HepG2 (cell line): ENCODE data around the gene SEC16A. TPM values are rescaled to one million over a fixed set of nuclear protein-coding genes. Genes with fewer than 3 reads are reported as not detected.

Experiments
- ARID3A ChIP-seq: IDR thresholded peaks from 2 replicates; pipeline ENCODE4 v1.6.1; 2012; ENCODE audit warnings: low read depth, low read length, improper control_type of control experiment
- KDM6A ChIP-seq: IDR thresholded peaks from 2 replicates; pipeline ENCODE4 v1.6.1; 2016; ENCODE audit warnings: low read depth
- NR0B2 ChIP-seq: sonication (generic); formaldehyde crosslinking; IDR thresholded peaks from 2 replicates; pipeline ENCODE4 v1.4.0; 2020; ENCODE audit warnings: mild to moderate bottlenecking, missing genetic modification reagents
- RBM39 ChIP-seq: fragments of 200-400 bp; formaldehyde crosslinking; IDR thresholded peaks from one replicate; pipeline ENCODE4 v1.6.1; 2018; ENCODE audit warnings: antibody characterized with exemption, mild to moderate bottlenecking, low read depth, low read length; ENCODE audit not compliant: poor library complexity, severe bottlenecking
- SETDB1 ChIP-seq: sonication (generic); formaldehyde crosslinking; IDR thresholded peaks from 2 replicates; pipeline ENCODE4 v1.5.1; 2020; ENCODE audit warnings: missing genetic modification reagents, mild to moderate bottlenecking, borderline replicate concordance
- STAT5B ChIP-seq: sonication (generic); formaldehyde crosslinking; IDR thresholded peaks from 2 replicates; pipeline ENCODE4 v1.4.0; 2020; ENCODE audit warnings: missing genetic modification reagents
- U2AF2 ChIP-seq: fragments of 200-400 bp; formaldehyde crosslinking; IDR thresholded peaks from 2 replicates; pipeline ENCODE4 v1.6.1; 2017; ENCODE audit warnings: low read depth, mild to moderate bottlenecking, low read length
- ZBTB40 ChIP-seq, 2 experiments: fragments of 450-650 bp in 1 of 2; sonication (generic) in 1 of 2; formaldehyde crosslinking in 1 of 2; IDR thresholded peaks; 2 replicates each; pipeline versions ENCODE4 v1.6.1 to v1.8.0; 2016 to 2022; ENCODE audit warnings: antibody characterized with exemption in 1 of 2, mild to moderate bottlenecking in 1 of 2, missing genetic modification reagents in 1 of 2
- ZSCAN20 ChIP-seq: sonication (generic); formaldehyde crosslinking; IDR thresholded peaks from 2 replicates; pipeline ENCODE4 v1.4.0; 2020; ENCODE audit warnings: missing genetic modification reagents, mild to moderate bottlenecking, borderline replicate concordance
- polyA plus RNA-seq, 8 experiments: library from polyadenylated mRNA; depleted of rRNA in 3 of 8; stranded (reverse) in 7 of 8; unstranded in 1 of 8; fragments of >200 nt; fragmentation: Illumina TruSeq in 4 of 8; extraction: Trizol in 4 of 8; gene quantifications; 2 replicates each; pipeline versions ENCODE4 v1.2.1 to v1.2.3, GENCODE V29; 2011 to 2016; ENCODE audit warnings: low read depth in 4 of 8, missing spikeins in 1 of 8, mixed read lengths in 1 of 8; ENCODE audit not compliant: insufficient read depth in 1 of 8
- total RNA-seq, 5 experiments: library from RNA; depleted of rRNA; stranded (reverse); fragments of >200 nt; fragmentation: Illumina TruSeq; extraction: Trizol; gene quantifications; 2 replicates each; pipeline ENCODE4 v1.2.3, GENCODE V29; 2016; ENCODE audit warnings: low read depth in 1 of 5
- TF ChIP-seq, protein P1 (sequence below): sonication (generic); formaldehyde crosslinking; IDR thresholded peaks from 2 replicates; pipeline ENCODE4 v1.5.1; 2020; ENCODE audit warnings: mild to moderate bottlenecking, moderate library complexity, missing genetic modification reagents
- TF ChIP-seq, protein P2 (sequence below): sonication (generic); formaldehyde crosslinking; conservative IDR thresholded peaks from 2 replicates; pipeline ENCODE4 v1.8.0; 2022; ENCODE audit warnings: mild to moderate bottlenecking, moderate library complexity, missing genetic modification reagents

SEC16A gene
- total and polyA plus RNA-seq, 2 of the 13 experiments (the other 11 are each of a cell fraction or from before 2014, with no cell fraction given) = 15.9 to 18.9 TPM

- TF ChIP-seq ZBTB40 (IDR thresholded peaks at IDR 0.05) (no peak), ZBTB40 (CRISPR knock-in tag; IDR thresholded peaks at IDR 0.05) (no peak), RBM39 (peak; percentile 22), STAT5B (CRISPR knock-in tag) (no peak), SETDB1 (CRISPR knock-in tag) (no peak), KDM6A (CRISPR knock-in tag) (no peak), NR0B2 (CRISPR knock-in tag) (peak; percentile 73), ZSCAN20 (CRISPR knock-in tag) (peak; percentile 46; the same call in 1 of the 2 replicates), ARID3A (no peak), U2AF2 (no peak)
- TF ChIP-seq, protein P1, sequence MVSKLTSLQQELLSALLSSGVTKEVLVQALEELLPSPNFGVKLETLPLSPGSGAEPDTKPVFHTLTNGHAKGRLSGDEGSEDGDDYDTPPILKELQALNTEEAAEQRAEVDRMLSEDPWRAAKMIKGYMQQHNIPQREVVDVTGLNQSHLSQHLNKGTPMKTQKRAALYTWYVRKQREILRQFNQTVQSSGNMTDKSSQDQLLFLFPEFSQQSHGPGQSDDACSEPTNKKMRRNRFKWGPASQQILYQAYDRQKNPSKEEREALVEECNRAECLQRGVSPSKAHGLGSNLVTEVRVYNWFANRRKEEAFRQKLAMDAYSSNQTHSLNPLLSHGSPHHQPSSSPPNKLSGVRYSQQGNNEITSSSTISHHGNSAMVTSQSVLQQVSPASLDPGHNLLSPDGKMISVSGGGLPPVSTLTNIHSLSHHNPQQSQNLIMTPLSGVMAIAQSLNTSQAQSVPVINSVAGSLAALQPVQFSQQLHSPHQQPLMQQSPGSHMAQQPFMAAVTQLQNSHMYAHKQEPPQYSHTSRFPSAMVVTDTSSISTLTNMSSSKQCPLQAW (CRISPR knock-in tag) = 0 out of 2 replicates have a peak, but pooled peaks have one; percentile 13
- TF ChIP-seq, protein P2, sequence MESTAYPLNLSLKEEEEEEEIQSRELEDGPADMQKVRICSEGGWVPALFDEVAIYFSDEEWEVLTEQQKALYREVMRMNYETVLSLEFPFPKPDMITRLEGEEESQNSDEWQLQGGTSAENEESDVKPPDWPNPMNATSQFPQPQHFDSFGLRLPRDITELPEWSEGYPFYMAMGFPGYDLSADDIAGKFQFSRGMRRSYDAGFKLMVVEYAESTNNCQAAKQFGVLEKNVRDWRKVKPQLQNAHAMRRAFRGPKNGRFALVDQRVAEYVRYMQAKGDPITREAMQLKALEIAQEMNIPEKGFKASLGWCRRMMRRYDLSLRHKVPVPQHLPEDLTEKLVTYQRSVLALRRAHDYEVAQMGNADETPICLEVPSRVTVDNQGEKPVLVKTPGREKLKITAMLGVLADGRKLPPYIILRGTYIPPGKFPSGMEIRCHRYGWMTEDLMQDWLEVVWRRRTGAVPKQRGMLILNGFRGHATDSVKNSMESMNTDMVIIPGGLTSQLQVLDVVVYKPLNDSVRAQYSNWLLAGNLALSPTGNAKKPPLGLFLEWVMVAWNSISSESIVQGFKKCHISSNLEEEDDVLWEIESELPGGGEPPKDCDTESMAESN = no peak
These were observed 82.6 kb downstream of the SEC16A start, which contains the start of gene SNAPC4 (continued) for GRCh38 chr9:136400038-136400834.
